Measurements from ENCODE around the gene RFXAP.

RFXAP gene

GRCh38 chr13:36875431-36875830 is 56.4 kb downstream of the RFXAP start:
- no peak for DNase-seq (ENCODE audit: low read depth)
- H3K4me3 ChIP-seq (replicated peaks; ENCODE audit: low read depth, low read length) = no peak overlapping the region
- no peak for TF ChIP-seq CTCF (IDR thresholded peaks at IDR 0.05; ENCODE audit: low read length, missing control alignments)

GRCh38 chr13:36875961-36876360 is 56.9 kb downstream of the RFXAP start:
- DNase-seq (ENCODE audit: low read depth) = no peak
- H3K4me3 ChIP-seq (replicated peaks; ENCODE audit: low read depth, low read length) = no peak overlapping the region
- no peak for TF ChIP-seq CTCF (IDR thresholded peaks at IDR 0.05; ENCODE audit: low read length, missing control alignments)
